Fibroblast of villous mesenchyme (primary cell): ENCODE measurements around the gene CRYBA4. TPM values are rescaled to one million over a fixed set of nuclear protein-coding genes. Genes with fewer than 3 reads are reported as not detected.

Experiments used
- DNase-seq: peaks from one replicate; pipeline ENCODE4 v3.0.0-alpha.2; 2010; ENCODE audit warnings: low read depth
- H3K4me3 ChIP-seq: 2 replicates; pipeline ENCODE4 v1.5.1; 2011; ENCODE audit warnings: low read depth, mild to moderate bottlenecking, low read length
- CTCF ChIP-seq: IDR thresholded peaks from 2 replicates; pipeline ENCODE4 v1.5.1; 2012; ENCODE audit warnings: low read depth, mild to moderate bottlenecking, low read length; ENCODE audit not compliant: insufficient read depth
- total RNA-seq: library from RNA; depleted of rRNA; stranded (reverse); fragments of >200 nt; gene quantifications from 2 replicates; pipeline ENCODE4 v1.2.3, GENCODE V29; 2012

CRYBA4 gene
- total RNA-seq, 1 donor, result not detected

GRCh38 chr22:26667140-26667539 is 45.4 kb downstream of the CRYBA4 start:
- no peak overlapping the region for H3K4me3 ChIP-seq
- no peak for DNase-seq
- TF ChIP-seq CTCF, result no peak

- no peak overlapping the region for H3K4me3 ChIP-seq
- TF ChIP-seq CTCF, result peak; percentile 61
- DNase-seq, result peak; percentile 52
Measured at GRCh38 chr22:26669060-26669481, 47.3 kb downstream of the CRYBA4 start.

GRCh38 chr22:26670459-26670858 is 48.7 kb downstream of the CRYBA4 start:
- no peak overlapping the region for H3K4me3 ChIP-seq
- TF ChIP-seq CTCF, result no peak
- no peak for DNase-seq

- no peak for DNase-seq
- no peak overlapping the region for H3K4me3 ChIP-seq
- TF ChIP-seq CTCF, result no peak
Measured at GRCh38 chr22:26671317-26672059, 49.7 kb downstream of the CRYBA4 start.

- peak overlapping the region; percentile 88 for H3K4me3 ChIP-seq
- no peak for DNase-seq
- no peak for TF ChIP-seq CTCF
Measured at GRCh38 chr22:26672060-26672471, 50.3 kb downstream of the CRYBA4 start.

GRCh38 chr22:26672590-26673468 is 51.1 kb downstream of the CRYBA4 start:
- peak; percentile 55 for TF ChIP-seq CTCF
- peak overlapping the region; percentile 88 for H3K4me3 ChIP-seq
- peak; percentile 95 for DNase-seq
